HG03280 (cell line): Measurements from ENCODE around the gene TRABD2B.

ENCODE experiments used
- ATAC-seq: cut with Tn5 transposase; IDR thresholded peaks from one replicate; pipeline ENCODE4 v1.9.1; 2021; ENCODE audit warnings: mild to moderate bottlenecking, moderate library complexity; ENCODE audit not compliant: unreplicated experiment

Gene TRABD2B

DNA sequence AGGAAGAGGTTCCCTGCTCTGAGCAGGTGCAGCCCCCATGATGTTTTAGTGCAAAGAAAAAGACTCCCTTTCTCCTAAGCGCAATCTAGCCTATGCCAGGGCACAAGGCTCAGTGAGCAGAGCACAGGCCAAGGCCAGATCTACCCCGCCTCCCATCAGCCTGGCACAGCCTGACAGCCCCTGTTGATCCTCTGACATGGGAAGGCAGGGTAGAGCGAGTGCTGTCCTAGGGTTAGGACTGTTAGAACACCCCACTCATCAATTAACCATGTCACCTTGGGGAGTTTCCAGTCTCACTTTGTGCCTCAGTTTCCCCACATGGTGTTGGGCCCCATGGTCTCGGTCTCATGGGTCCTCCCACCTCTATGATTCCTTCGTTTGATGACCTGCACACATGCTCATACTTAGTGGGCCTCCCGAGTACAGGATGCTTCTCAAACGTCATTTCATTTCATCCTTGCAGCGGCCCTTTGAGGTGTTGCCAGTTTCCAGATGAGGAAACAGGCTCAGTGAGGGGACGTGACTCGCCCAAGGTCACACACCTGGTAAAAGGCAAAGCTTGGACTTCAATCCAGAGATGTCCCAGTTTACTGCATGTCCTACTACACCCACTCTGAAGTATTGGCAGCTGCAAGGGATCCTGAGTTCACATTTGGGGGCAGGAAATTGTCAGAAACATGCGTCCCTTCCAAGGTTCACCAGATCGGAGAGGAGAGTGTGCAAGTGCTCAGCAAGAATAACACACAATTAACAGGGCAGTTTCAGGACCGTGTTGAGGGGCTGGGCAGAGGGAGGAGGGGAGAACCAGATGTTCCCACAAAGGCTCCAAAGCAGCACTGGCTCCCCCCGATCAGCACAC lies 213.3 kb downstream of the TRABD2B start:
- no peak for ATAC-seq

DNA sequence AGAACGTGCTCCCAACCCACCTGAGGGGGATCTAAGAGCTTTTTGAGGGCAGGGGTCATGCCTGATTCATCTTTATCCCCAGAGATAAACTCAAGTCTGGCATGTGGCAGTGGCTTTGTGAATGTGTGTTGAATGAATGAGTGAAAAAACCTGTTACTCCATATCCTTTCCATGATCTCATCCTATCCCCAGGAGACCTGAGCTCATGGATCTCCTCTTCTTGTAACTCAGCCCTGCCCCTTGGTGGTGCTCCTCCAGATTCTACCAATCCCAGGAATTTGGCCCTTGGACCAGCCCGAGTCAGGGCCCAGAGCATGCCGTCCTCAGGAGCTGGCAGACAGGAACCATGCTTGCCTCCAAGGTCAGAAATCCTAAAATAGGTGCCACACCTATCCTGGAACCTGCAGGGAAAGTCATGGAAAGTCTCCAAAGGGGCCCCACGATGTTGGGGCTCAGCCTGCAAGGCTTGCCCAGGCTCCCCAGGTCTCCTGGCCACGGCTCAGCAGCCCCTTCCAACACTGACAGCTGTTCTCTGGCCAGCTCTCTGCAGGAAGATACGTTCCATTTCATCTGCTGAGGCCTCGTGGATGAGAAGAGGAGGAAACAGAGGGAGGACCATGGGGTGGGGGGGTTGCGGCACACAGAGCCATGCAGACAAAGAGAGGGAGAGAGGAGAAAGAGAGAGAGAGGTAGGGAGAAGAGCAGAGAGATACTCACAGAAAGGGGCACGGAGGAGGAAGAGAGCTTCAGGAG lies 214.6 kb downstream of the TRABD2B start:
- no peak for ATAC-seq

DNA sequence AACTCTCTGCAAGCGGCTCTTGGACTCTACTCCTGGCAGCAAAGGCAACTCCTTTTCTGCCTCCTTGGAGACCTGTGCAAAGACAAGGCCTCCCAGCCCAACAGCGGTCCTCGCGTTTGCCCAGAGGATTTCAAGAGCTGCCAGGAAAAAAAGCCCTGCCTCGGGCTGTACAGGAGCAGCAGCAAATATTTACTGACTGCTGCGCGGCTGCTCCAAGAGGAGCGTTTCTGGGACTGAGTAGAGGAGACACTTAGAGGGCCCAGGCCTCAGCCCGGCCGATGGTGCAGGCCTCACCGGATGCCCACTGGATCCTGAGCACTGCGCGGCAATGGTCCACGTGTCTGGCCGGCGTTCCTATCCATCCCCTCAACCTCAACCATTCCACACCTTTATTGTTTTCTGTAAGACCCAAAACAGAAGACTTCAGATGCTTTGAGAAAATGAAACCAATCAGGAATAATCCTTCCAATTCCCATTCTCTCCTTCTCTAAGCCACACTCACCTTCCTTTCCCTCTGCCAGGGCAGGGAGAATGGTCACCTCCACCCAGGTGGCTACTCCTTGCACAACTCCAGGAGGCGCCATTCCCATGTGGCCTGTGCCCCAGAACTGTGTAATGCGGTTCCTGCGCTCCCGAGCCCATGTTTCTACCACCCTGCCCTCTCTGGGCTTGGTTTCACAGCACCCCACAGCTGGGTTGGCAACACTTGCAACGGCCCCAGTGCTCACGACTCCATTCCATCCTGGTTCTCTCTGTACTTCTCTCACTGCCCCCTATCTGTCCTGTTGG lies 215.8 kb downstream of the TRABD2B start:
- no peak for ATAC-seq

DNA sequence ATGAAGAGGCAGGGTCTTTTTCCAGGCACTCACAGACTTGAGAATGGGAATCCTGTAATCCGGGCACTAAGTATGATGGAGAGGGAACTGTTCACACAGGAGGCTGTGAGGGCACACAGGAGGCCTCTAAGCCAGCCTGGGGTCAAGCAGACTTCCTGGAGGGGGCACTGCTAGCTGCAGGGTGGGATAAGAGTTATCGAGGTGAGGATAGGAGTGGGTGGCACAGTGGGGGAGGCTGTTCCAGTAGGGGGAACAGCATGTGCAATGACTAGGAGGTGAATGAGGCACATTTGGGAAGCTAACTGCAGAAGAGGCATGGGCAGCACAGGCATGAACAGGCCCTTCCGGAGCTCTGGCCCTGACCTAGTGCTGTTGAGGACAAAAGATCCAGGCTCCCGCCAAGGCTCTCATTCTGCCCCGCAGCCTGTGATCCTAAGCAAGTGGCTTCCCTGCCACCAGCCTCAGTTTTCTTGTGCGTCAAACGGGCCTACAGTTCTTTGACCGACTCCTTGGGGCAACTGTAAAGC lies 216.7 kb downstream of the TRABD2B start:
- ATAC-seq: no peak

DNA sequence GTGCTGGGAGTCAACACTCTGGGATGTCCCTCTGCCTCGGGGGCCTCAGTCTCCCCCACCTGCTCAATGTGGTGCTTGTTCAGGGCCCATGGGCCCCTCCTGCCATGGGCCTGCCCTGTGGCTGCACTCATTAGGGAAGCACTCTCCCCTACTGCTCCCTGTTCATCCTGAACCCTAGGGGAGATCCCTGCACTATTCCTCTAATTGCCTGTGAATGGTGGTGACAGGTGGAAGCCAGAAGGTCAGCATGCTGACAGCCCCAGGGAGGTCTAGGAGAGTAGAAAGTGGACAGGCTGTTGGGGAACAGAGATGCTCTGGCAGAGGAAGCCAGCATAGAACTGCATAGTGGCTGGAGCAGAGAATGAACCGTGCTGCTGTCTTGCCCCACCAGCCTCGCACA lies 217.6 kb downstream of the TRABD2B start:
- ATAC-seq: no peak

DNA sequence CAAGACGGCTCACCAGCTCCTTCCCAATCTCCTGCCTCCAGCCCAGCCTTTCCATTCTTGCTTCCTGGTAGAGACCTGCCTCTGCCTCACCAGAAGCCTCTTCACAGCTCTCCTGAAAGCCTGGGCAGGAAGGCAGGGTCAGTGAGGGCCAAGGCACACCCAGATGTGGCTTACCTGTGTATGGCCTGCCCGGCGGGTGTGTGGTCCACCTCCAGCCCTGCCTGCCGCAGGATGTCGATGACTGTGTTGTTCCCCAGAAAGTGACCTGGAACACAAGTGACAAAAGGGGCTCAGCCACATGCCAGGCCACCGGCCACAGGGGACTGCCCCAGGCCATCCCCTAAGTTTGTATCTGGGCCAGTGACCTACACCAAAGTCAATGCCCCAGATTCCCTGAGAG lies 218.9 kb downstream of the TRABD2B start:
- ATAC-seq: no peak

DNA sequence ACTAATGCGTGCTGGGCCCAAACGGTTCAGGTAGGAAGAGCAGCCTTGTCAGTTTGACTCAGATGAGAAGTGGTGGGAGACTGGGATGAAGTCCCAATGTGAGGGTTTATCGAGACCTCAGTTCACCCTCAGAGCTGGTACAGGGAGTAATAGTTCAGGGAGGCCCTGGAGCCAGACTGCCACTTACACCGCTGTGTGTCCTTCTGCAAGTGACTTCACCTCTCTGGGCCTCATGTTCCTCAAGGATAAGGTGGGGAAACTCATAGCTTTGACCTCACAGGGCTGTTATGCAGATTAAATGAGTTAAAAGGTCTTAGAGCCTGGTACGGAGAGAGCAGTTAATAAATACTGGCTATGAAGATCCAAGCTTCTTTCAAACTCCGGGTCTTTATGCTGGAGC lies 219.9 kb downstream of the TRABD2B start:
- no peak for ATAC-seq

DNA sequence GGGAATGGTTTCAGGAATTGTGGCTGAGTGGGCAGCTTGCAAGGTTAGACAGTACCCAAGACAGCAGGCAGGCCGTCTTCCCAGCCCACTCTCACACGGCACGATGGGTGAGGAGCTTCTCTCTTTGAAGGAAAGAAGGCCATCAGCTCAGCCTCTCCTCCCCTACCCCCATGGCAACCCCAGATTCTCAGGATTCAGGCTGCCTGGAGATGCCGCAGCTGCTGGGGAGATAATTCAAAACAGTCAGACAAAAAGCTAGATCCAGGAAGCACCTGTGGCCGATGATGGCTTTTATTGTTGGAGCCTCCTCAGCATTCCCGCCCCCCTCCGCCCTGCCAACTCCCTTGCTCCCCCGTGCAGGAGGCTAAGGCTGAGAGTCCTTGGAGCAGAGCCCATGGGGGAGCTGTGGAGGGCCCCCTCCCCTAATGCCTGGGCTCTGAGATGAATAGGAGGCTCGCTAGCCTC lies 220.5 kb downstream of the TRABD2B start:
- ATAC-seq: no peak

DNA sequence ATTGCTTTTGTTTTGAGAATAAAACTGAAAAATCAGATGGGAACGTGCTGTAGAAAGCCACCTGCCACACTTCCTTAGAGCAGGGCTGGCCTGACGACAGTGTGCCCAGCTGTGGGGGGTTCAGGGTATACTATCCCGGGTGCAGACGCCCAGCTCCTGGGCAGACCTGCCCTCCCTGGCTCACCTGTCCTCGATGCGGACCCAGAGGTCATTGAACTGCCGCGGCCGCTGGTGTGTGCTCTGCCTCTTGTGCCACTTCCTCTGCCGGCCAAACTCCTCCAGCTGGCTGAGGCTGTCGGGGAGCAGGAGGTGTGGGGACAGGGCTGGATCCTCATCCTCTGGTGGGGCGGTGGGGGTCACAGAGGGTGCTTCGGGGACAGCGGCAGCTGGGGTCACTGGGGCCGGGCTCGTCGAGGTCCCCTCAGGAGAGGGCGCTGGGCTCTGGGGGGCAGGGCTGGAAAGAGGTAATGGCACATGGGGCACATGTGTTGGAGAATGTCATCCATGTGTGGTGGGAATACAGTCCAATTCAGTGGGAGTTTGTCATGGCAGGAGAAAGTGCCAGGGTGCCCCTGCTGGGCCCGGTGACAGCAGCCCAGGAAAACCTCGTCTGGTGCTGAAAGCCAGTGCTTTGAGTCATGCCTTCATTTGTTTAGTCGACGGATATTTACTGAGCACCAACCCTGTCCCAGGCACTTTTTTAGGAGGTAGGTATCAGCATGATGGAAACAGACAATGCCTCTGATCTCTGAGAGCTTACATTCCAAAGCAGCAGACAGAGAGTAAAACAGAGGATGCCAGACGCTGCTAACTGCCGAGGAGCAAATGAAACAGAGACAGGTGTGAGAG lies 222.0 kb downstream of the TRABD2B start:
- no peak for ATAC-seq

DNA sequence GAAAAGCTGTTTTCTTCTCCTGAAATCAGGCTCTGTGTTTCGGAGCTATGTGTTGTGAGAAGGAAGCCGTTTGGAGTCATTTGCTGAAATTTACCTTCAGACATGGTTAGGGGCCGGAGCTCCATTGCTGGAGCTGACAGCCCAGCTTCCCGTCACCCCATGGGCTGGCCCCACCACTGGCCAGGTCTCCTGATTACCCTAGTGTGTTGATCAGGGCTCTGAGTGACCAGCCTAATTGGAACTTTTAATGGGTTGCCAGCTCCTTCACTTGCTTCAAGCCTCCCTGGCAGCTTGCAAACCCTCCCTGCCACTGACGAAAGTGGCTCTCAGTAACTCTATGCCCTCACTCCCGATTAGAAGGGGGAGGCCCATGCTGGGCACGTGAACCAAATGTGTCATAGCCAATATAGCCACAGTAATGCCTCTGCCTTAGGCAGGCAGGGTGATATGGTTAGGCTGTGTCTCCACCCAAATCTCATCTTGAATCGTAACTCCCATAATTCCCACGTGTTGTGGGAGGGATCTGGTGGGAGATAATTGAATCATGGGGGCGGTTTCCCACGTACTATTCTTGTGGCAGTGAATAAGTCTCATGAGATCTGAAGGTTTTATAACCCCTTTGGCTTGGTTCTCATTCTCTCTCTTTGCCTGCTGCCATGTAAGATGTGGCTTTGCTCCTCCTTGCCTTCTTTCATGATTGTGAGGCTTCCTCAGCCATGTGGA lies 224.1 kb downstream of the TRABD2B start:
- ATAC-seq: no peak

DNA sequence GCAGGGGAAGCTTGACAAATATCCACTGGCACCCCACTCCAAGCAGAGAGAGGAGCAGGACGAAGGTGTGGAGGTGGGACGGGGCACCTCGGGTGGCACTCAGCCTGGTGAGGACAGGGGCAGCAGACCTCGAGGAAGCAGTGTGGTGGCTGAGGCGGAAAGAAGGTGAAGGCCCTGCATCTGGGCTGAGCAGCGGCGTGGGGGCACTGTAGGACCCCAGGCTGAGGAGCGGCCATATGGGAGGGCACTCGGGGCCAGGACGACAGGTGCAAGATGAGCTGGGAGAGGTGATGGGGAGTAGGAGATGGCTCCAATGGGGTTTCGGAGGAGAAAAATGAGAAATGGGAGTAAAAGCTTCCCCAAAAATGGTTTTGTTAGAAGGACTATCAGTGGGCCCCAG lies 224.9 kb downstream of the TRABD2B start:
- no peak for ATAC-seq

DNA sequence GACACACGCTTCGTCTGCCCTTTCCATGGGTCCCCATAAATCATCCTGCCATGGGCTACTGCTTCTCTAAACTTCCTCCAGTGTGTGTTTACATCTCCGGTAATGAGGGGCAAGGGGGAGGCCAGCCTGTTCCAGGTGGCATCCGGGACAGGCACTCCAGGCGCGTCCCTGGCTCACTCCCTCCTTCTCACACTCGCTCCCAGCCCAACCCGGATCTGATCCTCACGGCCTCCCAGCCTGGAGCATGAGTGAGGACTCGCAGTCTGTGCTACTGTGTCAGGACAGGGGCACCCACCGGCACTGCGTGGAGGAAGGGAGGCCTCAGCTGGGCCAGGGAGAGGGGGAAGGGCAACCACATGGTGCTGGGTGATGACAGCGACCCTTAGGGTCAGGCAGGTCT lies 225.4 kb downstream of the TRABD2B start:
- ATAC-seq: no peak

DNA sequence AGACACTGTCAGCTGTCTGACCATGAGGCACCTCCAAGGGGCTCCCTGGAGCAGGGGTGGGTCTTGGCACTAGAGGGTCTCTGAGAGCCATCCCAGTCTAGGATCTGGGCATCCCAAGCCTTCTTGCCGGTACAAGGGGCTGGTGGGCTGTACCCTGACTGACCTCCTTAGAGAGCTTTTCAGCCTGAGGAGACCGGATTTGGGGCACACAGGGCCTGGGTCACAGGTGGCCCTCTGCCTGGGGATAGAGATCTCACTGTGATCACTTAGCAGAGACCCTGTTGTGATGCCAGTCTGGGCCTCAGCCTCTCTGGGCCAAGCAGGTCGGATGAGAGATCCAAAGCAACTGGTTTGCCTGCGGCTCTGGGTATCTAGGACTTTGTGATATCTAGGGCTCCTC lies 227.2 kb downstream of the TRABD2B start:
- ATAC-seq: no peak

DNA sequence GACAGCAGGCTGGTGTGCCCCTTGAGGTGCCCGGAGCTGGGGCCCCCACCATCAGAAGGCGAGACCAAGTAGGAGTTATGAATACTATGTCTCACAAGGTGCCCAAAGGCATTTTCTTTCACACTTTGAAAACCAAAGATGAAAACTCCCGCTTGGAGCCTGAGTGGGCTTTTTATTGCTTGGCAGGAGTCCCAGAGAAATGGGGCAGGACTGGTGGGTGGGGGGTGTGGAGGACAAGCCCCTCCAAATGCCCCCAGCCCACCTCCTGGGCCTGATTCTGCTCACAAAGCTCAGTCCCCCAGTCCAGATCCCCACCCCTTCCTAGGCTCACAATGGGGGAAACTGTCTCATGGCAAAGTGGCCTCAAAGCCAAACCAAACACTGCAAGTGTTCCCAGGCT lies 227.9 kb downstream of the TRABD2B start:
- ATAC-seq: no peak

DNA sequence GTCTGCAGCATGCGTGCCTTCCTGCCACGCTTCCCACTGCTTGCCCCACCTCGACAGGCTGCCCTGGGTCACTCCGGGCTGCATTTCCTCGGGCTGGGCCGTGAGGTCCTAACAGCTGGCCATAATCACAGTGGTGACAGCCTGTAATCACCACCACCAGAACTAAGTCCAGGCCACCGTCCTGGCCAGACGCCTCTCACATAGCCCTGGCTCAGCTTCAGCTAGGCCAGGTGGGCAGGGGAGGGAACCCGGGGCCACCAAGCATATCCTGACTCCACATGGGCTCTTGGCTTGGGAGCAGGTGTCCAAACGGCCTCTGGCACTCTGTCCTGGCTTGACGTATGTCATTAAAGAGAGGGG lies 229.5 kb downstream of the TRABD2B start:
- ATAC-seq: no peak

DNA sequence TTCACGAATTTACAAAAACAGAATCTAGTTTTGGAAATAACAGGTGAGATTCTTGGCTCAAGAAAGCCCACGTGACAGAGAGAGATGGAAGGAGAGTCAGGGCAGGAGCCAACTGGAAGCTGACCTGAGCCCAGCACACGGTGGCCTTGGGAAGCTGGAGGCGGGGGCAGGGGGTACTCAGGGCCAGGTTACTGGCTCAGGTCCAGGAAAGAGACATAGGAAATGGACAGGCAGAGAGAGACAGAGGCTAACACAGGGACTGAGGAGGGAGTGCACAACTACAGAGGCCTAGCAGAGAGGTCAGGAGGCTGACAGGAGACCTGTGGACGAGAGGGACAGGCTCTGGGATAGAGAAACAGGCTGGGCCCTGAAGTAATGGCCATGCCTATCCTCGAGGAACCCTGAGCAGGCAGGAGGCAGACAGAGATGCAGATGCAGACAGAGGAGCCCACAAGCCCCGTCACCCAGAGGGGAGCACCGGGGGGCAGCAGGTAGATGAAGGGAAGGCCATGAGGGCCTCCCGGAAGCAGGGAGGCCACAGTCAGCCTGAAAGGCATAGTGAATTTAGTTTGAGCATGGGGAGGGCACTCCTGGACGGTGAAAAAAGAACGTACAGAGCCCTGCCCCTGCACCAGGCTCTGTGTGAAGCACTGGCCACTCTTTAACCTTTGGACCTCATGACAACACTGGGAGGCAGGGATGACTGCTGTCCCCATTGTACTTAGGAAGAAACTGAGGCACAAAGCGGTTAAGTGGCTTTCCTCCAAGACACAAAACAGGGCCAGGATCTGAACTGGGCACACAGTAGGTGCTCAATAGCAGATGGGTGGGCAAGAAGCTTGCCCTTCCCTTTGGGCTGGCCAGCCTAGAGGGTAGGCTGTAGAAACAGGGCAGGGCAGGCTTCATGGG lies 230.1 kb downstream of the TRABD2B start:
- no peak for ATAC-seq

DNA sequence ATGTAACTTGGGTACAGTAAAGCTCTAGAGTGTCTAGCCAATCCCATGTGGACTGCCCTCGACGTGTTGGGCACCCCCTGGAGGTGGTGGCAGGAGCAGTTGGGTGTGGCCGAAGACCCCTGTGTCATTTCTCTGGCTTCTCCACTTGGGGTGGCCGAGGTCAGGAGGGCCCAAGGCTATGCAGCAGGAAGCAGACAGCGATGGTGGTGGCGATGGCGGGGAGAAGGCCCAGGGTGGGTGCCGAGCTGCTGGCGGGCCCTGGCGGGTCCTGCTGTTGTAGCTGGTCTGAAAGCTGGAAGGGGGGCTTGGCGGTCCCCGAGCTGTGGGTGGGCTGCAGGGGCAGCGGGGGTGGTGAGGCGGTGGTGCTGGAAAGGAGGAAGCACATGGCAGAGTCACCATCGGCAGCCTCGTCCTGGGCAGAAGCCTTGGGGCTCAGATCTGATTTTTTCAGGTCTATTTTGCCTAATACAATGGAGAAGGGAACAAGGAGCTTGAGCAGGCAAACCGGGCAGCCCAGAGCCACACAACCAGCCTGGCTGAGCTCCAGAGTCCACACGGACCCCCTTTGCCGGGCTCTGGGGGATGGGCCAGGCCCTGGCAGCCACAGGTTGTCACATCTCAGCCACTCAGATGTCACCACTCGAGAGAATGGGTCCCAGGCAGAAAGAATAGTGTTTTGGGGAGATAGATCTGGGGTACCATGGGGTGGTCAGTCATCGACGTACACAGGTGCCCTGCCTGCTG lies 231.3 kb downstream of the TRABD2B start:
- no peak for ATAC-seq

DNA sequence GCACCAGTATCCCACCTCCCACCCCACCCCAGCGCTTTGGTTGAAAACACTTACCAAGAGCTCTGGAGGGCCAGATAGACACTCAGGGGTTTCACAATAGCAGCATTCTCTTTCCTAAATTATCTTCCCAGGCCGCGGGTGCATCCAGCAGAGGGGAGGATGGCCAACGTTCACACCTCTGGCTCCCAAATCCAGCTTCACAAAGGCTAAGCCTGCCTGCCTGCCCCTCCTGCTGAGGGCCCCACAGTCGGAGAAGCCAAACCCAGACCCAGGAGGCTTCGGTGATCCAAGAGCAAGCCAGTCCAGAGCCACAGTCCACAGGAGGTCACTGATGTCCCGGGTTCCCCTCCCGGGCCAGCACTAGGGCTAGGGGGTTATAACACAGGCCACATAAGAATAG lies 231.9 kb downstream of the TRABD2B start:
- ATAC-seq: no peak
